Muscle layer of duodenum (tissue), 2 donors: ENCODE measurements around the gene BLM.
"Not testable (repeated sequence)": the region's sequence is repeated elsewhere in the genome, so short reads cannot be mapped to it uniquely, and the experiment has no call there.

Experiments used
- H3K27ac ChIP-seq: one replicate; pipeline ENCODE4 v1.7.0; 2013; ENCODE audit warnings: mild to moderate bottlenecking, low read length
- H3K27me3 ChIP-seq: one replicate; pipeline ENCODE4 v1.7.0; 2013; ENCODE audit warnings: low read depth, mild to moderate bottlenecking, control low read depth, low read length
- H3K36me3 ChIP-seq, 2 donors: one replicate each; pipeline ENCODE4 v1.7.0; 2013; ENCODE audit warnings: low read length in 2 of 2, control low read depth in 1 of 2, mild to moderate bottlenecking in 1 of 2; ENCODE audit not compliant: insufficient read depth in 2 of 2, control insufficient read depth in 1 of 2
- H3K4me1 ChIP-seq, 2 donors: one replicate each; pipeline ENCODE4 v1.7.0; 2013; ENCODE audit warnings: low read length in 2 of 2, mild to moderate bottlenecking in 2 of 2, control low read depth in 1 of 2, moderate library complexity in 1 of 2; ENCODE audit not compliant: insufficient read depth in 2 of 2, control insufficient read depth in 1 of 2
- H3K4me3 ChIP-seq, 2 donors: one replicate each; pipeline ENCODE4 v1.7.0; 2013; ENCODE audit warnings: low read length in 2 of 2, low read depth in 1 of 2, mild to moderate bottlenecking in 1 of 2
- H3K9me3 ChIP-seq, 2 donors: one replicate each; pipeline ENCODE4 v1.7.0; 2013; ENCODE audit warnings: low read length in 2 of 2, control low read depth in 1 of 2, mild to moderate bottlenecking in 1 of 2; ENCODE audit not compliant: control insufficient read depth in 1 of 2
- donor health status: healthy.

BLM gene

DNA sequence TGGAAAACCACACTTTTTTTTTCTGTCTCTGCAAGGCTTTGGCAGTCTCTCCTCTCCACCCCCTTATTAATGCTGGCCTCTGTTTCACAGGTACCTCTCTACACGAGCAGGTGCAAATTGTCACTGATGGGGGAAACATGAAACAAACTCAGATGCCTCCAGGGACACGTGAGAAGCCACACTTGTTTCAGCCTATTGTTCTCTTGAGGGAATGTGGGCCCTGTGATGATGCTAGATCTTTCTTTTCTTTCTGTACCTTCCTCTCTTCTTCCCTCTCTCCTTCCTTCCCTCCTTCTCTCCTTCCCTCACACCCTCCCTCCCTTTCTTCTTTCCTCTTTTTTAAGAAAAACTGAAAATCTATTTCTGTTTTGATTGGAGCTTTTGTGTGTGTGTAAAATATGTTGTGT is 5.7 kb upstream of the BLM start:
- Histone ChIP-seq H3K9me3 (no peaks in the 10 kb centered on the region), H3K27ac (no peak overlapping the region), H3K27me3 (no peaks in the 10 kb centered on the region), H3K4me1 (peaks cover 0 to 3% of the 10 kb centered on the region in 2 donors), H3K36me3 (peaks cover 0 to 4% of the 10 kb centered on the region in 2 donors), H3K4me3 (no peak overlapping the region)

DNA sequence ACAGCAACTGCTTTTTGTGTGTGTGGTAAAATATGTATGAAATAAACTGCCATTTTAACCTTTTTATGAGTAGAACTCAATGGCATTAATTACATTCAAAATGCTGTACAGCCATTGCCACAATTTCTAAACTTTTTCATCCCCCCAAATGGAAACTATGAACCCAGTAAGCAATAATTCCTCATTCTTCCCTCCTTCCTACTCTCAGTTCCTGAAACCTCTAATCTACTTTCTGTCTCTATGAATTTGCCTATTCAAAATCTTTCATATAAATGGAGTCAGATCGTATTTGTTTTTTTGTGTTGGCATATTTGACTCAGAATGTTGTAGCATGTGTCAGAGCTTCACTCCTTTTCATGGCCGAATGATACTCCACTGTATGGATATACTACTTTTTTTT is 5.3 kb upstream of the BLM start:
- no peak overlapping the region for H3K27ac ChIP-seq
- no peak overlapping the region for H3K4me3 ChIP-seq
- peaks cover 0 to 3% of the 10 kb centered on the region in 2 donors for H3K4me1 ChIP-seq
- no peaks in the 10 kb centered on the region for H3K27me3 ChIP-seq
- peaks cover 0 to 4% of the 10 kb centered on the region in 2 donors for H3K36me3 ChIP-seq
- no peaks in the 10 kb centered on the region for H3K9me3 ChIP-seq

DNA sequence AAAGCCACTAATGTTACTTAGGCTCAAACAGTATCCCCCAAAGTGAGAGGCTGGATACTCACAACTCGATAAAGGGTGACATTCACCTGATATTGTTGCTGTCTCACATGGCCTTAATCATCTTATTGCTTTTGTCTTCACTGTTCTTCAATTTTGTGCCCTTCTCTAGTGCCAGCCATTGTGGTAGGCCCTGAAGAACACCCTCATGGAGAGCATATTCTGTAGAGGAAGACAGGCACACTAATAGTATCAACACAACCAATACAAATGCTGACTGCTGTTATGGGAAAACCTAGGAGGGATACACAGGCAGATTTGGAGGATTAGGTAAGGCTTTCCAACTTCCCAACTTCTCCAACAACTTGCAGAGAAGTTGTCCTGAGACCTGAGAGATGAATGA is 4.1 kb upstream of the BLM start:
- Histone ChIP-seq H3K4me3 (no peak overlapping the region), H3K27ac (no peak overlapping the region), H3K27me3 (no peaks in the 10 kb centered on the region), H3K4me1 (peaks cover 6 to 8% of the 10 kb centered on the region in 2 donors), H3K9me3 (no peaks in the 10 kb centered on the region), H3K36me3 (peaks cover 0 to 4% of the 10 kb centered on the region in 2 donors)

DNA sequence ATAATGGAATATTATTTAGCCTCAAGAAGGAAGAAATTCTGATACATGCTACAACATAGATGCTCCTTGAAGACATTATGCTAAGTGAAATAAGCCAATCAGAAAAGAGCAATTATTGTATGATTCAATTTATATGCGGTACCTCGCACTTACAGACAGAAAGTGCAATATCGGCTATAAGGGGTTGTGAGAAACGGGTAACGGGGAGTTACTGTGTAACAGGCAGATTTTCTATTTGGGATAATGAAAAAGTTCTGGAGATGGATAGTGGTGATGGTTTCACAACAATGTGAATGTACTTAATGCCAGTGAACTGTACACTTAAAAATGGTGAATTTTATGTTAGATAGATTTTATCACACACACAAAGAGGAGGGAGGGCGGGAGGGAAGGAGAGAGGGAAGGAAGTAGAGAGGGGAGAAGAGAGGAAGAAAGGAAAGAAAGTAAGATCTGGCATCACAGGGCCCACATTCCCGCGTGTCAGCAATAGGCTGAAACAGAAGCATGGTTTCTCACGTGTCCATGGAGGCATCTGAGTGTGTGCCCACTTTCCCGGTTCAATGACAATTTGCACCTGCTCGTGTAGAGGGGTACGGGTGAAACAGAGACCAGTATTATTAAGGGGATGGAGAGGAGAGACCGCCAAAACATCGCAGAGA is 700 bp upstream of the BLM start:
- H3K4me3 ChIP-seq: peak overlapping the region; percentile 70 to 93
- H3K27ac ChIP-seq: peak overlapping the region; percentile 98
- peaks cover 6 to 10% of the 10 kb centered on the region in 2 donors for H3K4me1 ChIP-seq

DNA sequence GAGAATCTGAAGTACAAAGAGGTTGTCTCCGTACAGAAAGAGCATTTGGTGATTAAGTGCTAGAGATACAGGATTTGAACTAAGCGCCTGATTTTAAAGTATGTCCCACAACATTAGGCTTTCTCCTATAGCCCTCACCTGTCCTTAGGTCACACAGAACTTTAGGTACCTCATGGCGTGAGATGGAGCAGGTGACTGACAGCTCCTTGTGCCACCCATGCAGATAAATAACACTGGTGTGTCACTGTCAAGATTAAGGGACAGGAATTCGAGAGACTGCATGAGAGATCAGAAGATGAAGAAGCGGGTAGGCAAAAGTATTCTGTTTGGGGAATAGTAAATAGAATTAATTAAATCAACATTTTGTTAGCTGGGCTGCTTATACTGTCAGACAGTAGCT is 1.1 kb downstream of the BLM start:
- H3K9me3 ChIP-seq: no peaks in the 10 kb centered on the region
- no peaks in the 10 kb centered on the region for H3K27me3 ChIP-seq
- peaks cover 6 to 10% of the 10 kb centered on the region in 2 donors for H3K4me1 ChIP-seq
- no peak overlapping the region for H3K27ac ChIP-seq
- H3K4me3 ChIP-seq: peak overlapping the region; percentile 70 to 93
- peaks cover 0 to under 1% of the 10 kb centered on the region in 2 donors for H3K36me3 ChIP-seq

More for the DNA sequence above, 700 bp upstream of the BLM start:
- Histone ChIP-seq H3K27me3 (no peaks in the 10 kb centered on the region), H3K9me3 (no peaks in the 10 kb centered on the region), H3K36me3 (peaks cover 0 to 4% of the 10 kb centered on the region in 2 donors)

DNA sequence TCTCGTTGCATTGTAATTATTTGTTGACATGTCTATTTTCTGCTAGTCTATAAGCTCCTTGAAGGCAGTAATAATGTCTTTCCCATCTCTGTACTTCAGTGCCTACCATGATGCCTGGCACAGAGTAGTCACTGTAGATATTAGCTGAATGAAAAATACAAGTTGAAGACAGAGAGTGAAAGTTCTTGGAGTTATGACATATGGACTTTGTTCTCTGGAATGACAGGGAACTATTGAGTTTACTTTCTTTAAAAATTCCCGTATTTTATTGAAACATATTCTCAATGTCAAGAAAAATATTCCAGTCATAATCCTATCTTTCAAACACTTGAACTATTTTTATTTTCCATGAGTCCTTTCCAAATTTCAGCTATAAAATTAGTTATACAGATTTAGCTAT is 3.0 kb downstream of the BLM start:
- Histone ChIP-seq H3K36me3 (no peaks in the 10 kb centered on the region), H3K4me1 (peaks cover 6 to 10% of the 10 kb centered on the region in 2 donors), H3K27ac (no peak overlapping the region), H3K4me3 (no peak overlapping the region), H3K27me3 (no peaks in the 10 kb centered on the region), H3K9me3 (no peaks in the 10 kb centered on the region)

DNA sequence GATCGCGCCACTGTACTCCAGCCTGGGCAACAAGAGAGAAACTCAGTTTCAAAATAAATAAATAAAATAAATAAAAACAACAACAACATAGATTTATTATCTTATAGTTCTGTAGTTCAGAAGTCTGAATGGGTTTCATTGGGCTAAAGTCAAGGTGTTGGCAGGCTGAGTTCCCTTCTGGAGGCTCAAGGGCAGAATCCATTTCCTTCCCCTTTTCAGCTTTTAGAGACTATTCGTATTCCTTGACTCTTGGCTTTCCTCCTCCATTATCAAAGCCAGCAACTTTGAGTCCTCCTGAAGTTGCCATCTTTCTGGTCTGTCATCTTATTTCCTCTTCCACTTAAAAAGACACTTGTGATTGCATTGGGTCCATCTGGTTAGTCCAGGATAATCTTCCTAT is 12.1 kb downstream of the BLM start:
- H3K27me3 ChIP-seq: no peaks in the 10 kb centered on the region
- no peaks in the 10 kb centered on the region for H3K4me1 ChIP-seq
- no peaks in the 10 kb centered on the region for H3K36me3 ChIP-seq
- no peaks in the 10 kb centered on the region for H3K9me3 ChIP-seq
- H3K27ac ChIP-seq: no peak overlapping the region
- no peak overlapping the region for H3K4me3 ChIP-seq

DNA sequence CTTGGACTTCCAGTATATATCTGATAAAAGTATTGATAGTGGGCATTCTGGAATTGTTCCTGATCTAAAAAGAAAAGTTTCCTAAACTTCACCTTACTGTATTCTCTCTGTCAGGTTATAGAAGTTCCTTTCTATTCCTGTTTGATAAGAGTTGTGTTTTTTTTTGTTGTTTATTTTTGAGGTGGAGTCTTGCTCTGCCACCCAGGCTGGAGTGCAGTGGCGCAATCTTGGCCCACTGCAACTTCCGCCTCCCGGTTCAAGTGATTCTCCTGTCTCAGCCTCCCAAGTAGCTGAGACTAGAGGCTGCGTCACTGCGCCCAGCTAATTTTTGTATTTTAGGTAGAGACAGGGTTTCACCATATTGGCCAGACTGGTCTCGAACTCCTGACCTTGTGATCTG is 13.1 kb downstream of the BLM start:
- no peak overlapping the region for H3K27ac ChIP-seq
- H3K4me1 ChIP-seq: no peaks in the 10 kb centered on the region
- no peaks in the 10 kb centered on the region for H3K27me3 ChIP-seq
- H3K36me3 ChIP-seq: no peaks in the 10 kb centered on the region
- H3K4me3 ChIP-seq: no peak overlapping the region
- H3K9me3 ChIP-seq: no peaks in the 10 kb centered on the region

DNA sequence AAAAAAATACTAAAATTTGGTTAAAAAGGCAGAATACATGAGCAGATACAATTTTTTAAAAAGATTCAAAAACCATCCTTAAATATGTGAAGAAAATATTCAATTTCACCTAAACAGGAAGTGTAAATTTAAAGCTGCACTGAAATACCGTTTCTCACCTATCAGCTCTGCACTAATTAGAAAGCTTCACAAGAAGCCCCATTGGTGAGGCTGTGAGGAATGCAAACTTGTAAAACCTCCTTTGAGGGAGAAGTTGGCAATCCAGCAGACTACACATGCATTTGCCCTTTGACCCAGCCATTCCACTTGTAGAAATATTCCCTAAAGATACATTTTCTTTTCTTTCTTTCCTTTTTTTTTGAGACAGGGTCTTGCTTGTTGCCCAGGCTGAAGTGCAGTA is 18.8 kb downstream of the BLM start:
- H3K4me3 ChIP-seq: no peak overlapping the region
- no peaks in the 10 kb centered on the region for H3K4me1 ChIP-seq
- no peak overlapping the region for H3K27ac ChIP-seq
- H3K36me3 ChIP-seq: no peaks in the 10 kb centered on the region
- H3K9me3 ChIP-seq: no peaks in the 10 kb centered on the region
- no peaks in the 10 kb centered on the region for H3K27me3 ChIP-seq

DNA sequence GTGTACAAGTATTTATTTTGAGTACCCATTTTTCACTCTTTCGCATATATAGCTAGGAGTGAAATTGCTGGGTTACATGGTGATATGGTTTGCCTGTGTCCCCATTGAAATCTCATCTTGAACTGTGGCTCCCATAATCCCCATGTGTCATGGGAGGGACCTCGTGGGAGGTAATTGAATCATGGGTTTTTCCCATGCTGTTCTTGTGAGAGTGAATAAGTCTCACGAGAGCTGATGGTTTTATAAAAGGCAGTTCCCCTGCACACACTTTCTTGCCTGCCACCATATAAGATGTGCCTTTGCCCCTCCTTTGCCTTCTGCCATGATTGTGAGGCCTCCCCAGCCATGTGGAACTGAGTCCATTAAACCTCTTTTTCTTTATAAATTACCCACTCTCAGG is 23.4 kb downstream of the BLM start:
- not testable (repeated sequence) for H3K4me3 ChIP-seq, H3K36me3 ChIP-seq, H3K9me3 ChIP-seq, H3K4me1 ChIP-seq, H3K27me3 ChIP-seq, H3K27ac ChIP-seq

DNA sequence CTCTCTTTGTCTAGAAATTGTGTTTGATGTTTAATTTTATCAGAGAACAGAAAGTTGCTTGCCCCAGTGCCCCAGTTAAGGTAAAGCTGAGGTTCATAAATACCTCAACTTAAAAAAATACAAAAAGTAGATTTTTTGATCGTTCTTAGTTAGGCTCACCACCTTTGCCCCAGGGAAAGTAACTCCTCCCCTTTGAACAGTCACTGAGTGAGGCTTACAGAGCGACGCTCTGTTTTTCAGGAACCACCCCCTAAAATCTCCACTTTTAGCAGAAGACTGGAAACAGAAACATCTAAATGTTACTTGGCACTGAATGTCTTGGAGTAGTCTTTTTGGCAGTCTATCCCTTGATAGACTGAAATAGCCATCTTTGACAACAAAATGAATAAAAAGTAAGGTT is 24.9 kb downstream of the BLM start:
- Histone ChIP-seq H3K36me3 (no peaks in the 10 kb centered on the region), H3K27ac (no peak overlapping the region), H3K4me3 (no peak overlapping the region), H3K9me3 (no peaks in the 10 kb centered on the region), H3K4me1 (no peaks in the 10 kb centered on the region), H3K27me3 (no peaks in the 10 kb centered on the region)

DNA sequence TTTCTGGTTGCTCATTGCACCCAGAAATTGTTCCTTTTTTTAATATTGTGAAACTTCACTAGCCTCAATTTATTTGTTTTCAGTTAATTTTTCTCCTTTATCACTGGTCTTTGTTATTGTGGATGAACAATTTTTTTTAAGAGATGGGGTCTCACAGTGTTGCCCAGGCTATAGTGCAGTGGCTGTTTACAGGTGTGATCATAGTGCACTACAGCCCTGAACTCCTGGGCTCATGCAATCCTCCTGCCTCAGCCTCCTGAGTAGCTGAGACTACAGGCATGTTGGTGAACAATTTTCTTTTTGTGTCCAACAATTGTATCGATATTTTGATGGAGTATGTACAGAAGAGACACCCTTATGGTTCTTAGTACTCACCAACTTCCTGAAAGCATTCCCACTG is 26.3 kb downstream of the BLM start:
- Histone ChIP-seq H3K27ac (no peak overlapping the region), H3K36me3 (no peaks in the 10 kb centered on the region), H3K27me3 (no peaks in the 10 kb centered on the region), H3K4me1 (no peaks in the 10 kb centered on the region), H3K9me3 (no peaks in the 10 kb centered on the region), H3K4me3 (no peak overlapping the region)
